ENCODE data around the gene ALG6. TPM values are rescaled to one million over a fixed set of nuclear protein-coding genes. Genes with fewer than 3 reads are reported as not detected.
"Not testable (repeated sequence)": the region's sequence is repeated elsewhere in the genome, so short reads cannot be mapped to it uniquely, and the experiment has no call there.

Gene ALG6
- total RNA-seq, 1 donor from 2014 or later, result 52.6 TPM

DNA sequence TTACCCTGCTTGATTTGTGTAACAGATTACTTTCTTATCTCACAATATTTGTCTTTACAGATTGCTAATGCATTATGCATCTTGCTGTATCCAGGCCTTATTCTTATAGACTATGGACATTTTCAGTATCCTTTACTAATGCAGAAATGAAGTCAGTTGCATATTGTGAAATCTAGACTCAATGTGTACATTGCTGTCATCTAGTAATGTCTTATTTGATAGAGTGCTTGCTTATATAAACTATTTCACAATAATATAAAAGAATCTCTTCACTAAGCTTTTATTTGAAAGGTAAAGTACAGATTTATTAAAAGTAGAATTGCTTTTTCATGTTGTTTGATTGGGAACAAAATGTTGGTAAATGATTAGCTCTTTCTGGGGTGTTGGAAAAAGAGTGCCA, 39.6 kb downstream of the ALG6 start:
- FAIRE-seq, result no peak
- DNase-seq (ENCODE audit: low spot score in 2 of 2), result no peak

DNA sequence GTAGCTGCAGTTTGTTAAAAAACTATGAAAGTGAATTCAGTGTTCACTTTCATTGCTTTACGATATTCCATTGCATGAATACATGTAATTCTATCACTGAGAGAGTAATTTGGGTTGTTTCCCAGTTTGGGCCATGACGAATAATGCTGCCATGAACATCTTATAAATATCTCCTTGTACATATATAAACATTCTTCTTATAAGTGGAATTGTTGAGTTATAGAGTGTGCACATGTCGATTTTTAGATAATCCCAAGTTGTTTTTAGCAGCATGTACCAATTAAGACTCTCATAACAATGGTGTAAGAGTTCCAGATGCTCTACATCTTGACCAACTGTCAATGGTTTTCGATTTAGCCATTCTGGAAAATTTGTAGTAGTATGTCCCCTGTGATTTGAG, 40.9 kb downstream of the ALG6 start:
- no peak for FAIRE-seq
- no peak for DNase-seq (ENCODE audit: low spot score in 2 of 2)

DNA sequence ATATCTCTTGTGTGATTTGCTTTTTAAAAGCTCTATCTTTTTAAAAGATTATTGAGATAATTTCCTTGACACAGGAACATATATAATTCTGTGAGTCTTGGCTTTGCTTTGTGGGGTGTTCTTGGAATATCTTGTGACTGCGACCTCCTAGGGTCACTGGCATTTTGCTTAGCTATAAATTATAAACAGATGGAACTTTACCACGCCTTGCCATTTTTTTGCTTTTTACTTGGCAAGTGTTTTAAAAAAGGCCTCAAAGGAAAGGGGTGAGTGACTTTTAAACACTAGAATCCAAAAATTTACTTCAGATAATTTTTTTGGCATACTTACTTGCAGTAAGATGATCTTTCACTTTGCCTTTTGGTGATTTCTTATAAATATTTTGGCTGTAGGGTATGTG, 43.6 kb downstream of the ALG6 start:
- DNase-seq (ENCODE audit: low spot score in 2 of 2) (no peak), FAIRE-seq (no peak)

GRCh38 chr1:63413394-63413793, 46.0 kb downstream of the ALG6 start:
- FAIRE-seq, result no peak
- no peak for DNase-seq (ENCODE audit: low spot score in 2 of 2)

GRCh38 chr1:63414691-63415365, 47.4 kb downstream of the ALG6 start:
- no peak for DNase-seq (ENCODE audit: low spot score in 2 of 2)
- no peak for FAIRE-seq

DNA sequence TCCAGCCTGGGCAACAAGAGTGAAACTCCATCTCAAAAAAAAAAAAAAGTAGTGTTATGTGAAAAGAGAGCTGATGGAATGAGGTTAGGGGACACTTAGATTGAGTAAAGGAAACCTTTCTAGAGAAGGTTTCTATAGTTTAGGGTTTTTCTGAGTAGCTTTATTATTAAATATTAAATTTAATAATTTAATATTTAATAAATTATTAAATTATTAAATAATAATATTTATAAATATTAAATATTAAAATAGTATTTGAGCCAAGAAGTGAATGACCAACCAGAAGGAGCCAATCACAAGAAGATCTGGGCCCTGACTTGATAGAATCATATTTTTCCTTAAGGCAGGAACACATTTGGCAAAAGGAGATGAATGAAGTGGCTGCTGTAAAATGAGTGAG, 50.7 kb downstream of the ALG6 start:
- DNase-seq (ENCODE audit: low spot score in 2 of 2) (no peak), FAIRE-seq (no peak)

DNA sequence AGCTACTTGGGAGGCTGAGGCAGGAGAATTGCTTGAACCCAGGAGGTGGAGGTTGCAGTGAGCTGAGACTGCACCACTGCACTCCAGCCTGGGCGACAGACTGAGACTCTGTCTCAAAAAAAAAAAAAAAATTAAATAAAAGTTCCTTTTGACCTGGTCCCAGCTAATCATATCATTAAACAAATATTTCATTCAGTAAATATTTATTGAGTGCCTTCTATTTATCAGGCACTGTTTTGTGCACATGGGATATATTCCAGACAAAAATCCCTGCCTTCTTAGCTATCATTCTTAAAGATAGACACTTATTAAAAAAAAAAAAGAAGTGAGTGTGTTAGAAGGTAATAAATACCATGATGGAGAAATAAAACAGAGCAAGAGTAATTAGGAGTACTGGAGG, 53.3 kb downstream of the ALG6 start:
- DNase-seq (ENCODE audit: low spot score in 2 of 2); FAIRE-seq: not testable (repeated sequence)

DNA sequence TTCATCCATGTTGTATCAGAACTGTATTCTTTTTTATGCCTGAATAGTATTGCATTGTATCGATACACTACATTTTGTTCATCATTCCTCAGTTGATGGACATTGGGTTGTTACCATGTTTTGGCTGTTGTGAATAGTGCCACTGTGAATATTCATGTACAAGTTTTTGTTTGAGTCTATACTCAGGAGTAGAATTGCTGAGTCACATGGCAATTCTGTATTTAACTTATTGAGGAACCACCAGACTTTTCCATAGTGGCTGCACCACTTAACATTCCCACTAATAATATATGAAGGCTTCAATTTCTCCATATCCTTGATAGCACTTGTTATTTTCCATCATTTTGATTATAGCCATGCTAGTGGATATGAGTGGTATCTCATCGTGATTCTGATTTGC, 56.2 kb downstream of the ALG6 start:
- FAIRE-seq (no peak), DNase-seq (ENCODE audit: low spot score in 2 of 2) (no peak)

DNA sequence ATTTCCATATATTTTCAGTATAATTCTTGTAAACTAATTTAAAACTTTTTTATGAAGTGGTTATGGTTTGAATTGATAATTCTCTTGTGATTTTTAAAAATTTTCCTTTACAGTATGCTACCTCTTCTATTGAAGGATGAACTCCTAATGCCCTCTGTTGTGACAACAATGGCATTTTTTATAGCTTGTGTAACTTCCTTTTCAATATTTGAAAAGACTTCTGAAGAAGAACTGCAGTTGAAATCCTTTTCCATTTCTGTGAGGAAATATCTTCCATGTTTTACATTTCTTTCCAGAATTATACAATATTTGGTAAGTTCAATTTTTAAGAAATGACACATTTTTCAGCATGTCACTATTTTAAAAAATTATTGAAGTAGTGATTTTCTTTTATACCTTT, 61.4 kb downstream of the ALG6 start:
- no peak for FAIRE-seq
- DNase-seq (ENCODE audit: low spot score in 2 of 2), result no peak

- DNase-seq (ENCODE audit: low spot score in 2 of 2) (no peak), FAIRE-seq (no peak)
Observed at GRCh38 chr1:63429281-63429680, 61.9 kb downstream of the ALG6 start.

DNA sequence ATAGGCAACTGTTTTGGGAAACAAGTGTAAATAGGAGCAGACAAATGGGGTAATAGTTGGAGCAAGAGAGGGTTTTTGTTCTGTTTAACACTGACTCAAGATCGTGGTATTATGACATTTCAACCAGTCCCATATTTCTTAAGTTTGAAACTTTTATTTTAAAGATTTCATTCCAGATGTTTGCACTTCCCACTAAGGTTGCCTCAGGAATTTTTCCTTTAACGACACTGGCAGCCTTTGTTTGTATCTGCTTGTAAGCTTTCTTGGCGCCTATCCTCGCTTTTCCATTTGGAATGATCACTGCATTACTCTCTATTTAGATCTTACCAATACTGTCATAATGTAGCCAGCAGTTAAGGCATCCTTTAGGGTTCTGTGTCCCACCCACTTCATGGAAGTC, 67.7 kb downstream of the ALG6 start:
- FAIRE-seq (no peak), DNase-seq (ENCODE audit: low spot score in 2 of 2) (no peak)

GRCh38 chr1:63442141-63442475, 74.7 kb downstream of the ALG6 start:
- DNase-seq (ENCODE audit: low spot score in 2 of 2) (no peak), FAIRE-seq (no peak)

GRCh38 chr1:63448731-63449246, 81.4 kb downstream of the ALG6 start:
- FAIRE-seq, result no peak
- DNase-seq (ENCODE audit: low spot score in 2 of 2), result no peak

- no peak for DNase-seq (ENCODE audit: low spot score in 2 of 2)
- no peak for FAIRE-seq
Observed at GRCh38 chr1:63450416-63450815, 83.0 kb downstream of the ALG6 start.

DNA sequence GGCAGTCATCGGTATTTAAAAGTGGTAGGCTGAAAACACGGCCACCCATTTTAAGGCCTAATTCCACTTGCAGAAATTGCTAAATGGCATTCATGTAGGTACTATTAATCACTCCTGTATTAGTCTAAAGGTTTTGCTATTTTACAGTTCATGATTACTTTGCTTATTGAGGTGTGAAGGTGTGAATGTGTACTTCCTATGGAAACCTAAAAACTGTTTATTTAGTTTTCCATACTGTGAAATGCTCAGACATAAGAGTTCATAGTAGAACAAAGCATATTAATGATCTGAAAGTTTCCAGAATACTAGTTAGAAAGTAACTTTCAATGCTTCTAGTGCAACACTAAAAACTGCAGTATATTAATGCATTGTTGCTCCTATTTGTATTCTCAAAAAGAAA, 85.8 kb downstream of the ALG6 start:
- FAIRE-seq, result no peak

DNA sequence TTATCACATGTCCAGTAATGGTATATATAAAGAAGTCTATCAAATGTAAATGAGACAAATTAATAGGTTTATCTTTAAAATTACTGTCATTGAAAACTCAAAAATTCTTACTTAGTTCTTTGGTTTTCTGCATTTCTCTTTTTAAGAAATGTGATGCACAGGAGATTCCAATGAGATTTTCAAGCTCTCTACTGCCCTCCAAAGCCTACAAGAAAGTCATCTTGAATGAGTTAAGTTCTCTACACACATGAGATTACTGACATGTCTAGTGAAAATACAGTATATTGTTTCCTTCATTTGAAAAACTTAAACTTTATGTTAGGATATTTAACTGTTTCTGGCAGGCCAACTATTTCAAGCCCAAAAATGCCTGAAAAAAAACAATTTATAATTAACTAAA, 86.8 kb downstream of the ALG6 start:
- no peak for DNase-seq (ENCODE audit: low spot score in 2 of 2)
- FAIRE-seq, result no peak

More for the DNA sequence above, 85.8 kb downstream of the ALG6 start:
- DNase-seq (ENCODE audit: low spot score in 2 of 2), result no peak

DNA sequence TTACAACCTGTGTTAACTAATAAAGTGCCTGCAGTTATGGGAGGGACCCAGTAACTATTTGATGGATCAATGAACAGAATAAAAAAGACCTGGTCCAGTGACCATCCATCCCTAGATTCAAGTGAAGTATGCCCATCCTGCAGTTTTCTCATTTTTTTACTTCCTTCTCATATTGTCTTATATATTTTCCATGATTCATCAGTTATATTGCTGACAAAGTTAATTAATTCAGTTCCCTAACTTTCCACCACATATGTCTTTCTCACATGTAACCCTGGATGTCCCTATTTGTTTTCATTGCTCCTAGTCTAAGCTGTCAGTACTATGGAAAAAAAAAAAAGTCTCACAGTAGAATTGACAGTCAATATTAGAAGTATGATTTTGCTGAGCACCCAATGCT, 91.3 kb downstream of the ALG6 start:
- FAIRE-seq, result no peak
- DNase-seq (ENCODE audit: low spot score in 2 of 2), result no peak

- FAIRE-seq, result no peak
- DNase-seq (ENCODE audit: low spot score in 2 of 2), result no peak
Observed at GRCh38 chr1:63461661-63462230, 94.3 kb downstream of the ALG6 start.

DNA sequence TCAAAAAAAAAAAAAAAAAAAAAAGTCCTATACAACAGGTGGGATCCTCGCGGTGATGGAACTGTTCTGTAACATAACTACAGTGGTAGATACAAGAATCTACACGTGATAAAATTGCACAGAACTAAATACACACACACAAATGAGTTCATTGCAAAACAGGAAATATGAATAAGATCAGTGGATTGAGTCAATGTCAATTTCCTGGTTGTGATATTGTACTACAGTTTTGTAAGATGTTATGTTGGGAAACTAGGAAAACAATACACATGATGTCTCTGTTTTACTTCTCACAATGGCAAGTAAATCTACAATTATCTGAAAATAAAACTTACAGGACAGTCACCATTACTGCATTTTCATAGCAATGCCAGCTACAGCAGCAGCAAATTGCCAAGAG, 95.8 kb downstream of the ALG6 start:
- FAIRE-seq, result no peak
- no peak for DNase-seq (ENCODE audit: low spot score in 2 of 2)

DNA sequence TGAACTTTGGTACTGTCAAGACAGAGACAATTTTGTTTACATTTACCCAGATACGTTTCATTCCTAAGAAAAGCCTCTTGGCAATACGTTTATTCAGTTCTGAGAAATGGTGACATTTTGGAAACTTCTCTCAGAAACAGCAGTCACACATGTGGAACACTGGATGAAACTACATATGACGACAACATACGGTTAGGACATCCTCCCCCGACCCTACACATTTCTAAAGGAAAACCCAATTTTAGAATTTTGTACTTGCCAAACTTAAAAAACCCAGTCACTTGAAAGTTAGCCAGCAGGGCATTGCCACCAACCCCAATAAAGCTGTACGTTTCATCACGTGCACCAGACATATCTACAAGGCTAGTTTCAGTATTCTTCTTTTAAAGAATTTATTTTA, 98.8 kb downstream of the ALG6 start:
- FAIRE-seq (no peak), DNase-seq (ENCODE audit: low spot score in 2 of 2) (no peak)

DNA sequence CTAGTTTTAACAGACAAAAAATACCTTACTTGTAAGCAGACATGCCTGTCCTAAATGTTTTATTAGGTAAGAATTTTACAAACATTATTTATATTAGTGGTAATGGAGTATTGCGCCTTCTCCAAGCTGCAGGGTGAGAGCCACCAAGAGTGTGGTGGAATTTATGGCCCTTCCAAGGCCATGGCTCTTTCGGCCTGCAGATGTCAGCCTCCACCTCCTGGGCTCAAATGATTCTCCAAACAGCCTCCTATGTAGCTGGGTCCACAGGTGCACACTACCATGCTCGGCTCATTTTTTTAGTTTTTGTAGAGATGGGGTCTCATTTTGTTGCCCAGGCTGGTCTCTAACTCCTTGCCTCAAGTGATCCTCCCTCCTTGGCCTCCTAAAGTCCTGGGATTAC, 99.3 kb downstream of the ALG6 start:
- FAIRE-seq (no peak), DNase-seq (ENCODE audit: low spot score in 2 of 2) (no peak)

- not testable (repeated sequence) for FAIRE-seq; DNase-seq (ENCODE audit: low spot score in 2 of 2)
Observed at GRCh38 chr1:63468683-63469082, 101.3 kb downstream of the ALG6 start.

DNA sequence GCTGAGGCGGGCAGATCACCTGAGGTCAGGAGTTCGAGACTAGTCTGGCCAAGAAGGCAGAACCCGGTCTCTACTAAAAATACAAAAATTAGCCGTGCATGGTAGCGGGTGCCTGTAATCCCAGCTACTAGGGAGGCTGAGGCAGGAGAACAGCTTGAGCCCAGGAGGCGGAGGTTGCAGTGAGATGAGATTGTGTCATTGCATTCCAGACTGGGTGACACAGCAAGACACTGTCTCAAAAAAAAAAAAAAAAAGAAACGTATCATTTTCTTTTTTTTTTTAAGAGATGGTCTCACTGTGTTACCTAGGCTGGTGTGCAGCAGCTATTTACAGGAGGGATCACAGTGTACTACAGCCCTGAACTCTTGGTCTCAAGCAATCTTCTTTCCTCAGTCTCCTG, 108.3 kb downstream of the ALG6 start:
- FAIRE-seq (no peak), DNase-seq (ENCODE audit: low spot score in 2 of 2) (no peak)
